Right lobe of liver (tissue), 6 donors: Measurements from ENCODE around the gene SULT4A1. TPM values are rescaled to one million over a fixed set of nuclear protein-coding genes. Genes with fewer than 3 reads are reported as not detected.
"Not testable (repeated sequence)": the region's sequence is repeated elsewhere in the genome, so short reads cannot be mapped to it uniquely, and the experiment has no call there.

Source experiments
- ATAC-seq, 4 donors: fragments of 200-7000 bp; cut with Tn5 transposase; one replicate each; pipeline ENCODE4 v1.9.1; 2020; ENCODE audit warnings: mild to moderate bottlenecking in 4 of 4, moderate library complexity in 4 of 4
- DNase-seq, 3 donors: peaks; one replicate each; pipeline ENCODE4 v3.0.0-alpha.2; 2020
- H3K27ac ChIP-seq, 3 donors: fragments of 200-600 bp; one replicate each; pipeline ENCODE4 v1.8.0; 2022
- H3K27me3 ChIP-seq, 2 donors: fragments of 200-600 bp; one replicate each; pipeline ENCODE4 v1.8.0; 2022
- H3K36me3 ChIP-seq, 4 donors: fragments of 200-600 bp; sonication (generic) in 1 of 4; one replicate each; pipeline versions ENCODE4 v1.5.1 to v1.8.0; 2017 to 2022; ENCODE audit warnings: control low read depth in 1 of 4
- H3K4me1 ChIP-seq, 4 donors: fragments of 200-600 bp; sonication (generic) in 1 of 4; one replicate each; pipeline versions ENCODE4 v1.5.1 to v1.8.0; 2017 to 2022; ENCODE audit warnings: control low read depth in 1 of 4
- H3K4me3 ChIP-seq, 3 donors: fragments of 200-600 bp; one replicate each; pipeline ENCODE4 v1.8.0; 2022
- H3K9me3 ChIP-seq, 4 donors: fragments of 200-600 bp; sonication (generic) in 1 of 4; one replicate each; pipeline versions ENCODE4 v1.5.1 to v1.8.0; 2017 to 2022; ENCODE audit warnings: control low read depth in 1 of 4
- POLR2A ChIP-seq: fragments of 450-650 bp; IDR thresholded peaks from one replicate; pipeline ENCODE4 v1.6.1; 2017; ENCODE audit warnings: antibody characterized with exemption, mild to moderate bottlenecking
- whole genome bisulfite sequencing: methylation state at CpG from one replicate; pipeline ENCODE4 v1.1.6; 2018; ENCODE audit warnings: low coverage, low lambda C conversion rate; ENCODE audit not compliant: insufficient coverage; ENCODE audit errors: missing lambda C conversion rate; 5-methylcytosine and 5-hydroxymethylcytosine counted together
- intact Hi-C, 2 donors: fragments of 100-400 bp; cut with DNase I; formaldehyde crosslinking; loops; one replicate each; pipeline versions ENCODE4 v1.11.2 to v1.14.1; 2022
- total RNA-seq, 6 experiments: library from RNA; depleted of rRNA in 2 of 6; stranded (reverse); fragments of >200 nt in 2 of 6; fragmentation: NEBNext Ultra II Directional in 3 of 6; extraction: Animal tissue kit (Norgen Biotek cat#: 25700) in 3 of 6; gene quantifications; one replicate each; pipeline versions ENCODE4 v1.1.0 to v1.2.4, GENCODE V29; 2016 to 2023
- TF ChIP-seq, protein P1 (sequence below), 4 donors: fragments of 200-600 bp in 3 of 4; fragments of 450-650 bp in 1 of 4; IDR thresholded peaks; one replicate each; pipeline versions ENCODE4 v1.5.1 to v1.8.0; 2016 to 2022; ENCODE audit warnings: antibody characterized with exemption in 4 of 4, mild to moderate bottlenecking in 2 of 4
- donor health status: DM: no; HTN: yes; CAD: no.
- donor health status: DM: no; HTN: no; CAD: no.
- donor health status: DM: no; HTN: no; CAD: no.
- donor health status: DM: no; HTN: yes; CAD: no.
- donor health status: DM: no; HTN: yes; CAD: no.

The SULT4A1 gene
- total RNA-seq, 6 experiments from 2014 or later: 0.09 to 0.20 (median 0.15) TPM; not detected in 2

DNA sequence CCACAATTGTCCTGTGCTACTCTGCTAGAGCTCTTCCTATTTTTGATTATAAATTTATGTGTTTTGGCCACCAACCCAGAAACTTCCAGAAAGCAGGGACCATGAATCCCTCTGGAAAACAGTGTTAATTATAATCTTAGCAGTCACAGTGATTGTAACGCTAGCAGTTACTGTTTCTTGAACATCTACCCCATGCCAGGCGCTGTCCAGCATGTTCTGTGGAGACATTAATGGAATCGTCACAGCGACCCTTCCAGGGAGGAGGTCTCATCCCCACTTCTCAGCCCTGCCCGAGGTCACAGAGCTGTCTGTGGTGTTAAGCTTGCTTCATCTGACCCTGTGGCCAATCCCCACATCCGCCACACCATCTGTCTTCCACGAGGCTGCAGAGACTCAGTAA is 43.4 kb upstream of the SULT4A1 start:
- no peak for DNase-seq
- TF ChIP-seq, protein P1, sequence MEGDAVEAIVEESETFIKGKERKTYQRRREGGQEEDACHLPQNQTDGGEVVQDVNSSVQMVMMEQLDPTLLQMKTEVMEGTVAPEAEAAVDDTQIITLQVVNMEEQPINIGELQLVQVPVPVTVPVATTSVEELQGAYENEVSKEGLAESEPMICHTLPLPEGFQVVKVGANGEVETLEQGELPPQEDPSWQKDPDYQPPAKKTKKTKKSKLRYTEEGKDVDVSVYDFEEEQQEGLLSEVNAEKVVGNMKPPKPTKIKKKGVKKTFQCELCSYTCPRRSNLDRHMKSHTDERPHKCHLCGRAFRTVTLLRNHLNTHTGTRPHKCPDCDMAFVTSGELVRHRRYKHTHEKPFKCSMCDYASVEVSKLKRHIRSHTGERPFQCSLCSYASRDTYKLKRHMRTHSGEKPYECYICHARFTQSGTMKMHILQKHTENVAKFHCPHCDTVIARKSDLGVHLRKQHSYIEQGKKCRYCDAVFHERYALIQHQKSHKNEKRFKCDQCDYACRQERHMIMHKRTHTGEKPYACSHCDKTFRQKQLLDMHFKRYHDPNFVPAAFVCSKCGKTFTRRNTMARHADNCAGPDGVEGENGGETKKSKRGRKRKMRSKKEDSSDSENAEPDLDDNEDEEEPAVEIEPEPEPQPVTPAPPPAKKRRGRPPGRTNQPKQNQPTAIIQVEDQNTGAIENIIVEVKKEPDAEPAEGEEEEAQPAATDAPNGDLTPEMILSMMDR (IDR thresholded peaks at IDR 0.05): no peak
- TF ChIP-seq POLR2A: no peak
- H3K9me3 ChIP-seq: no peaks in the 10 kb centered on the region
- WGBS: 50% methylated on average over 5 of the region's 7 CpGs
- no peaks in the 10 kb centered on the region for H3K27me3 ChIP-seq
- no peaks in the 10 kb centered on the region for H3K36me3 ChIP-seq
- intact Hi-C loops: no loop called here
- H3K27ac ChIP-seq: no peak overlapping the region
- ATAC-seq: no peak
- H3K4me3 ChIP-seq: no peak overlapping the region
- H3K4me1 ChIP-seq: no peaks in the 10 kb centered on the region

DNA sequence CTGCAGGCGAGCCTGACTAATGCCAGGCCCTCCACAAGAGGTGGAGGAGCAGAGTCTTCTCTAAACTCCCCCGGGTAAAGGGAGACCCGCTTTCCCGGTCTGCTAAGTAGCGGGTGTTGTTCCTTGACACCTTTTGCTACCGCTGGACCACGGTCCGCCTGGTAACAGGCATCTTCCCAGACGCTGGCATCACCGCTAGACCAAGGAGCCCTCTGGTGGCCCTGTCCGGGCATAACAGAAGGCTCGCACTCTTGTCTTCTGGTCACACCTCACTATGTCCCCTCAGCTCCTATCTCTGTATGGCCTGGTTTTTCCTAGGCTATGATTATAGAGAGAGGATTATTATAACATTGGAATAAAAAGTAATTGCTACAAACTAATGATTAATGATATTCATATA is 42.1 kb upstream of the SULT4A1 start:
- H3K4me3 ChIP-seq, H3K9me3 ChIP-seq, intact Hi-C loops, H3K27me3 ChIP-seq, H3K36me3 ChIP-seq, DNase-seq, ATAC-seq, H3K4me1 ChIP-seq, H3K27ac ChIP-seq: not testable (repeated sequence)
- WGBS: no CpG with 5 or more reads among the region's 12 CpGs
- TF ChIP-seq, protein P1 (IDR thresholded peaks at IDR 0.05): peak; percentile 19 to 54 (median 40)

DNA sequence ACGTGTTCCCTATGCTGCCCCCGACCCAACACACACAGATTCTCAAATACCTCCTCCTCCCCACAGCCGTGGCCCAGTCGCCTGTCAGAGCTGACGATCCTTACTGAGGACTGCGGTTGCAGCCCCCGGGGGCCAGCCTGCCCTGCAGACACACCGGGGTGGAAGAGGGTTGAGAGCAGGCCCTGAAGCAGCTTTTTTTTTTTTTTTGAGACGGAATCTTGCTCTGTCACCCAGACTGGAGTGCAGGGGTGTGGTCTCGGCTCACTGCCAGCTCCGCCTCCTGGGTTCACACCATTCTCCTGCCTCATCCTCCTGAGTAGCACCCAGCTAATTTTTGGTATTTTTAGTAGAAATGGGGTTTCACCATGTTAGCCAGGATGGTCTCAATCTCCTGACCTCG is 40.7 kb upstream of the SULT4A1 start:
- H3K9me3 ChIP-seq, ATAC-seq, H3K36me3 ChIP-seq, H3K27ac ChIP-seq, H3K27me3 ChIP-seq, DNase-seq, intact Hi-C loops, H3K4me3 ChIP-seq: not testable (repeated sequence)
- peaks cover 0 to 17% (median 0%) of the 10 kb centered on the region in 4 donors for H3K4me1 ChIP-seq
- WGBS: 75% methylated on average over 8 of the region's 12 CpGs

DNA sequence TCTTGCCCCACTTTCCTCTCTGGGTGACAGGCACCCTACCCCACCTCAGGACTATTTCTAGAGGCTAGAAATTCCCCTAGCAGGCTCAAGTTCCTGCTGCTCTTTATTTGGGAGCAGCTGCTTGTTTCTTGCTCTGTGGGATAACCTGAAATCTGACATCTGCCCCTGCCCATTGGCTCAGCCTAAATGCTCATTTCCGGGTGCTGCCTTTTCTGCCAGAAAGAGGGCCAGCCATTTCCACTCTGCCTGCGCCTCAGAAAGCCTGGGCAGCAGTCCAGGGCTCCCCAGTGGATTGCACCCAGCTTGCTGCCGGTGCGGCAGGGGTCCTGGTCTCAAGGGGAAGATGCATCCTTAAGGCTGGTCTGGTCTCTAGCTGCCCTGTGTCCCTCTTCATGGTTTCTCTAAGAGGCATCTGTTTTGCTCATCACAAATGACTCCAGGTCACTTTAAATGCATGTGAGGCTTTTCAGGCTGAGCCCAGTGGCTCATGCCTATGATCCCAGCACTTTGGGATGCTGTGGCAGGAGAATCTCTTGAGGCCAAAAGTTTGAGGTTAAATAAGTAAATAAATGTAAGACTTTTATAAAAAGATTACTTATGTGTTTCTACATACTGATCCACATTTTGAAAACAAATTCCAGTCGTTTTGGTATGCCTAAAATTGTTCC is 39.8 kb upstream of the SULT4A1 start:
- Histone ChIP-seq H3K4me1 (peaks cover 0 to 24% (median 0%) of the 10 kb centered on the region in 4 donors), H3K9me3 (no peaks in the 10 kb centered on the region), H3K36me3 (no peaks in the 10 kb centered on the region), H3K4me3 (no peak overlapping the region), H3K27ac (no peak overlapping the region), H3K27me3 (no peaks in the 10 kb centered on the region)
- DNase-seq: no peak
- no peak for ATAC-seq
- no peak for TF ChIP-seq POLR2A
- TF ChIP-seq, protein P1 (IDR thresholded peaks at IDR 0.05): no peak
- intact Hi-C loops: no loop called here
- 61% methylated on average over 2 of the region's 5 CpGs for WGBS

DNA sequence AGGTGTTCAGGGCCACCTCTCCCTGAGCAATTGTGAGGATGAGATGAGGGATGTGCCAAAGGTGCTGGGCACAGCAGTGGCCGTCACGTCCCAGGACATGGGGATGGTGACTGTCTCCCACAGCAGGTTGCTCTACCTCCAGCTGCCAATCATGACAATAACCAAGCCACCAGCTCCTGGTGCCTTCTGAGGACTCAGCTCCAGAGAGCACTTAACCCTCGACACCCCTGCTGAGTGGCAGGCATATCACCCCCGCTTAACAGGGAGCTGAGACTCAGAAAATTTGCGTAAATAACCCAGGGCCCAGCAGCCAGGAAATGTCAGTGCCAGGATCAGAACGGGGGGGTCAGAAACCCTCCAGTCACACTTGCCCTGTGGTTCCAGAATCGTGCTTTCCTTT is 37.9 kb upstream of the SULT4A1 start:
- H3K4me3 ChIP-seq: no peak overlapping the region
- ATAC-seq (no peak), DNase-seq (no peak)
- H3K4me1 ChIP-seq: peaks cover 0 to 24% (median 0%) of the 10 kb centered on the region in 4 donors
- no peaks in the 10 kb centered on the region for H3K27me3 ChIP-seq
- H3K36me3 ChIP-seq: no peaks in the 10 kb centered on the region
- intact Hi-C loops: no loop called here
- no peaks in the 10 kb centered on the region for H3K9me3 ChIP-seq
- TF ChIP-seq POLR2A: no peak
- TF ChIP-seq, protein P1 (IDR thresholded peaks at IDR 0.05): no peak
- no peak overlapping the region for H3K27ac ChIP-seq
- 34% methylated on average over 5 of the region's 7 CpGs for WGBS
